COLO829 (cell line): ENCODE measurements around the gene SLC25A30.
"Not testable (repeated sequence)": the region's sequence is repeated elsewhere in the genome, so short reads cannot be mapped to it uniquely, and the experiment has no call there.

Experiments
- DNase-seq: peaks from one replicate; pipeline ENCODE4 v3.0.0; 2012; ENCODE audit warnings: low spot score

Gene SLC25A30

DNA sequence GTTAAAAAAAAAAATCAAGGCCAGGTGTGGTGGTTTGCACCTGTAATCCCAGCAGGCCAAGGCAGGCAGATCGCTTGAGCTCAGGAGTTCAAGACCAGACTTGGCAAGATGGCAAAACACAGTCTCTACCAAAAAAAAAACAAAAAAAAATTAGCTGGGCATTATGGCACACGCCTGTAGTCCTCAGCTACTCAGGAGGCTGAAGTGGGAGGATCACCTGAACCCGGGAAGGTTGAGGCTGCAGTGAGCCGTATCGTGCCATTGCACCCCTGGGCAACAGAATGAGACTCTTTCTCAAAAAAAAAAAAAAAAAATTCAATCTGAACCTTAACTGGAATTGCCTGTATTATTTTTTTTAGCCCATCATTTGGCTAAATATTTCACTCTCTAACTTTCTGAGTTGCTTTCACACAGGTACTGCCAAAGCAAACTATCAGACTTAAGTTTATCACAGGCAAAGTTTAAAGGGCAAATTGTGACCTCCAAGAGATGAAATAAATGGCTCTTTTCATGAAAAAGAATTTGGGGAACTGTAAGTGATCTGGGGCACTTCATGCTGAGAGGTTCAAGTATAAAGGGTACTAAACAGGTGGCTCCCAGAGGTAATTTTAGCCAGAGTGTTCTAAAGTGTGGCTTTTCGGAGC is 14.7 kb upstream of the SLC25A30 start:
- no peak for DNase-seq

DNA sequence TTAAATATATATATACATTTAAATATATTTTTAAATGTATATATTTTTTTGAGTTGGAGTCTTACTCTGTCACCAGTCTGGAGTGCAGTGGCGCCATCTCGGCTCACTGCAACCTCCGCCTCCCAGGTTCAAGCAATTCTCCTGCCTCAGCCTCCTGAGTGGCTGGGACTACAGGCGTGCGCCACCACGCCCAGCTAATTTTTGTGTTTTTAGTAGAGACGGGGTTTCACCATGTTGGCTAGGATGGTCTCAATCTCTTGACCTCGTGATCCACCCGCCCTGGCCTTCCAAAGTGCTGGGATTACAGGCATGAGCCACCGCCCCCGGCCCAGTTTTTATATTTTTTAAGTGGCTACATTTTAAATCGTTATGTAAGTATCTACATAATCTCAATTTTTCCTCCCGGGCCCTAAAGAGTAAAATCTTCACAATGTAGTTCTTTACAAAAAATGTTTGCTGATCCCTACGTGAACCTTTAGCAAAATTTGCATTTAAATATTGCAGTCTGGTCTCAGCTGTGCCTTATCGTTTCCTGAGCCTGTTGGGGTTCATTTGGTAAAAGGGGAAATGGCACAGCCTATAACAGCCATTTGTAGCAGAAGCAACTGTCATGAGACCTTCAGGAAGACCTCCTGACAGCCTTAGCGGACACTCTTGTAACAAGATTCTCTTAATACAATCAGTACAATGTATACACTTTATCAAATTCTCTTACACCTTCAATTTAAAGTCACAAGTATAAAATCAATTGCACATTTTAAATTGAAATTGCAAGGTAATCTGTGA is 8.1 kb upstream of the SLC25A30 start:
- DNase-seq, result not testable (repeated sequence)

DNA sequence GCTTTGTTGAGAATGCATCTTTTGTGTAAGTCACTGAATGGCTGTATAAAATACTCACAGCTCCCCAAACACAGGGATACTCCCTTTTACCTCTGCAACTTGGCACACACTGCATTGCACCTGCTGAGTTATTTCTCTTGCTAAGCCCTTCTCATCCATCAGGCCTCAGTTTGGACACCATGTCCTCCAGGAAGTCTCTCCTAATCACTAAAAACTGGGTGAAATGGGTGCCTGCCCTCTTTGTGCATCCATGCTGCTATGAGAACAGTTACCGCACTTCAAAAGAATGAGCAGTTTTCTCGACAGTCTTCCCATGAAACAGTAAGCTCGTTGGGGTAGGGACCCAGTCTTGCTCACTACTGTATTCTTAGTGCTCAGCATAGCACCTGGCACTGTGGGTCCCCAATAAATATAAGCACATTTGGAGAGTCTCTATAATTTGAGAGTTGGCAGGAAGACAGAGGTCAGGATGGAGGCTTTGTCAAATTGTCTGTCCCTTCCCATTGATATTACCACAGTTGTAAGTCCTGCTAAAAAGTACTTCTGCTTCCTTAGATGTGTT is 4.6 kb upstream of the SLC25A30 start:
- no peak for DNase-seq

DNA sequence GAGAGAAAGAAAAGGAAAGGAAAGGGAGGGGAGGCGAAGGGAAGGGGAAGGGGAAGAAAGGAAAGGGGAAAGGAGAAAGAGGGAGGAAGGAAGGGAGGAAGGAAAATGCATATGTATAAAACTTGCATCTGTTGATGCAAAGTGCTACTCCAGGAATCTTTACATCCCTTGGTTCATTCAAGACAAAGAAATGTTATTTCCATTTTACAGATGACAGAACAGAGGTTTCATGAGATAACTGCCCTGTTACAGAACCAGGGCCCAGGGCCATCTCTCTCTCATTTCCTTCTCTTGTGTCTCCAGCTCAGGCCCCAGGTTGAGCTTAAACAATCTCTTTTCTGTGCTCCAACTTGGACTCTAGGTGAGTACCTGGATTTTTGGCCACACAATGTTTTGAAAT is 1.8 kb upstream of the SLC25A30 start:
- DNase-seq, result no peak

DNA sequence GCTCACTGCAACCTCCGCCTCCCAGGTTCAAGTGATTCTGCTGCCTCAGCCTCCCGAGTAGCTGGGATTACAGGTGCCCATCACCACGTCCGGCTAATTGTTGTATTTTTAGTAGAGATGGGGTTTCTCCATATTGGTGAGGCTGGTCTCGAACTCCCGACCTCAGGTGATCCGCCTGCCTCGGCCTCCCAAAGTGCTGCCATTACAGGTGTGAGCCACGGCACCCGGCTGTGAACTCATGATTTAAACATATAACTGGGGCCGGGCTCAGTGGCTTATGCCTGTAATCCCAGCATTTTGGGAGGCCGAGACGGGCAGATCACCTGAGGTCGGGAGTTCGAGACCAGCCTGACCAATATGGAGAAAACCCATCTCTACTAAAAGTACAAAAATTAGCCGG is 1.2 kb upstream of the SLC25A30 start:
- not testable (repeated sequence) for DNase-seq

DNA sequence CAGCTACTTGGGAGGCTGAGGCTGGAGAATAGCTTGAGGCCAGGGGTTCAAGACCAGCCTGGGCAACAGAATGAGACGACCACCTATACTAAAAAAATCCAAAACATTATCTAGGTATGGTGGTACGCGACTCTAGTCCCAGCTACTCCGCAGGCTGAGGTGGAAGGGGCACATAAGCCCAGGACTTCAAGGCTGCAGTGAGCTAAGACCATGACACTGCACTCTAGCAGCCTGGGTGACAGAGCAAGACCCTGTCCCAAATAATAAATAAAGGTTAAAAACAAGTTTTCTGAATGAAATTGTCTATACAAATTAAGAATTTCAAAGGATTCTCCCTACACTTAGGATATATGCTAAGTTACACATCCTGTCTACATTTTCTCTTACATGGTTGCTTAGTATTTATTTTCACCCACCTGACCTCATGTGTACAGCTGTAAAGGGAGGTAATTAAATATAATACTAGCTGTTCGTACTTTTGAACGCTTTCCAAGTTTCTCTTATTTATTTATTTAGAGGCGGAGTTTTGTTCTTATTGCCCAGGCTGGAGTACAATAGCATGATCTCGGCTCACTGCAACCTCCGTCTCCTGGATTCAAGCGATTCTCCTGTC is 1.6 kb downstream of the SLC25A30 start:
- no peak for DNase-seq

DNA sequence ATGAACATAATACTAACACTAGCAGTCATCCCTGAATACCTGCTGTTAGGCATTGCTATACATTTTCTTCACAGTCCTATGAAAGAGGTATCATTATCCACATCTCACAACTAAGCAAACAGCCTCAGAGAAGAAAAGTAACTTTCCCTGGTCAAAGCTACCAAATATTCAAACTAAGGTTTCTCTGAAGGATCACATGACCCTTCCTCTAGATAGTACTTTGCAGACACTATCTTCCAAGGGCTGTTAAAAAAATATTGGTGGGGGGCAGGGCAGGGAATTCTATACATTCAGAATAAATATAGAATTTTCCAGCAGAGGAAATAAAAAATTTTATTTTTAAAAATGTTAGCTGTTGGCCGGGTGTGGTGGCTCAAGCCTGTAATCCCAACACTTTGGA is 3.1 kb downstream of the SLC25A30 start:
- no peak for DNase-seq

DNA sequence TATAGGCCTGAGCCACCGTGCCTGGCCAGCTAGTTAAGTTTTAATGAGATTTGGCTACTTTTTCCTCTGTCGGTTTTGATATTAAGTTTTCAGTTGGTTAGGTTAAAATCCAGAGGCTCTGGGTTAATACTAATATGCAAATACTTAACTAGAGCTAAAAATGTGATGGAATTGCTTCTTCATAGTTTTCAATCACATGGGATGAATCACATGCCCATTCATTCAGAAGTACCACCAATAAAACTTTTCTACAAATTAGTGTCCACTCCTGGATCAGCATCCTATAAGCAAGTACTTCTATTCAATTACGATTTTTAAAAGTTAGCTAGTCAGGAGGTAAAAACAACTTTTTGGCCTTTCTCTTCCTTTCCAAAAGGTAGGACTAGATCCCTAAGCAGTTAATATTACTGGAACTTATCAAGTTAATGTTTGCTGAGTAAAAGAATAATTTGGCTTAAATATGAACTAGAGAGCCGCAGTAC is 4.3 kb downstream of the SLC25A30 start:
- no peak for DNase-seq

DNA sequence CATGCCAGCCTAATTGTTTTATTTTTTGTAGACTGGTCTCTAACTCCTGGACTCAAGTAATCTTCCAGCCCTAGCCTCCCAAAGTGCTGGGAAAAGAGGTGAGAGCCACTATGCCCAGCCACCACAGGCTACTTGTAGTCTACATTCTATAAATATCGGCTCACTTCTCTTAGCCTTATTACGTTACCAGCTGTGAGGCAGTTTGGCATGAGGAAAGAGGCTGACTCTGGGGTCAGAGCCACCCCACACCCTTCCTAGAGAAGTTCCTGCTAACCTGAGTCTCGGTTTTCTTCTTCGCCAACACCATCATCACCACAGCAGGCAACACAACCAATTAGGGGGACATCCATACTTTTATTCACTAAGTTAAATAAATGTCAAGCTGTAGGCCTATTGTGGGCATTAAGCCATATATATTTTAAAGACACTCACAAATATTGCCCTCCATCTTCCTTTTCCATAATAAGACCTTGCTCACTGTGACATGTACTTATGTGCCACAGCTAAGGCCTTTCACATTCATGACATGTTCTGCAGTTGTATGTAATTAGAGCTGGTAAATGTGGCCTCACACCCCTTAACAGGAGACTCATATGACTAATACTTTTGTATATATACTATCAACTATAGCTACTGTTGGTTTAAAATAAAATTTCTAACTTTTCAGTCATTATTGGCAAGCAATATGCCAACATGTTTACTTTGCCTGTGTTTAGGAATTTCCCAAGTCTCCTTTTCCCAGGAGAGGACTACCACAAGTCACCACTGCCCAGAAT is 5.7 kb downstream of the SLC25A30 start:
- DNase-seq, result no peak

DNA sequence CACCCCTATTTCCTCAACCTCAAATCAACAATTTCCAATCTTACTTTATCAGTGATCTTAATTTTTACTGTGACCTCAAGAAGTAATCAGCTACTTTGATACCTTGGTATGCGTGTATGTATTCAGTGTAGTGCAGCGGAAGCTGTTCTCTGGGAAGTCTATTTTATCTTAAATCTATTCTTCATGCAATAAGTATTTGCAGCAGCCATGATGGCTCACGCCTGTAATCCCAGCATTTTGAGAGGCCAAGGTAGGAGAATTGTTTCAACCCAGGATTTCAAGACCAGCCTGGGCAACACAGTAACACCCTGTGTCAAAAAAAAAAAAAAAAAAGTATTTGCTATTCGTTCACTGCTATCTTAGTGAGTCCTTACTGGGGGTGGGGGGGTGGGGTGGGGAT is 6.5 kb downstream of the SLC25A30 start:
- no peak for DNase-seq

DNA sequence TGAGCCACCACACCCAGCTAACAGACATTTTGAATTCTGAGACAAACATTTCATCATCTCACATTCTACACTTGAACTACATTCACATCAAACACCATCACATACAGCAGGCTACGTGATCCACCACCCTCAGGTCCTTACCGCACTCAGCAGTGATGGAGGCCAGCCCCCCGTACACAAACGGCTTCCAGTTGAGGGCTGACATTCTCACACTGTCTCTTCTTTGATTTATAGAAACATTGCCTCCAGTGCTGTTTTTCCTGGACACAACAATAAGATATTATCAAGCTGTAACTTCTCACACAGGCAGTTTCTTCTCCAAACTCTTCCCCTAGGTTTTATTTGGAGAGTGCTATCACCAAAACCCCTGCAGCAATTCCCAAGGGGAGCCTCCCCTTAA is 7.0 kb downstream of the SLC25A30 start:
- DNase-seq, result no peak

DNA sequence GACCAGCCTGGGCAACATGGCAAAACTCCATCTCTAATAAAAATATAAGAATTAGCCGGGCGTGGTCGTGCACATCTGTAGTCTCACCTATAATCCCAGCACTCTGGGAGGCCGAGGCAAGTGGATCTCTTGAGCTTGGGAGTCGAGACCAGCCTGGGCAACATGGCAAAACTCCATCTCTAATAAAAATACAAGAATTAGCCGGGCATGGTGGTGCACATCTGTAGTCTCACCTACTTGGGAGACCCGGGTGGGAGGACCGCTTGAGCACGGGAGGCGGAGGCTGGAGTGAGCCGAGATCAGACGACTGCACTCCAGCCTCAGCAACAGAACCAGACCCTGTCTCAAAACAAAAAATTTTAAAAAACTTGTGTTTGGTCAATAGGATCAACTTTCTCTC is 7.7 kb downstream of the SLC25A30 start:
- no peak for DNase-seq

DNA sequence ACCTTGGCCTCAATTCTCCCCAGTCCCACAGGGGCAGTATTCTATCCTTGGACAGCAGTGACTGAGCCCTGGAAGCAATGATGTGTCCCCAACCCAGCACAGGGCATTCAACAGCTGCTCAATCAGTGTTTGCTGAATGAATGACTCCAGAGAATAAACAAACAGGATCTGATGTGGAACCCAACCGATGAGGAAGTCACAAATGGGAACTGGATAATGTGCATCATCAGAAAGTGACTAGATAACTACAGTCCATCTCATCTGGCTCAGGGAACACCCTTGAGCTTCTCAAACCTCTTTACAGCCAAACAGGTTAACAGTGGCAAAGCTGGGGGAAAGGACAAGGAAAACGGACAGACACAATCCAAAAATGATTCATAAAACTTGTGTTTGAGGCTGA is 8.2 kb downstream of the SLC25A30 start:
- no peak for DNase-seq

DNA sequence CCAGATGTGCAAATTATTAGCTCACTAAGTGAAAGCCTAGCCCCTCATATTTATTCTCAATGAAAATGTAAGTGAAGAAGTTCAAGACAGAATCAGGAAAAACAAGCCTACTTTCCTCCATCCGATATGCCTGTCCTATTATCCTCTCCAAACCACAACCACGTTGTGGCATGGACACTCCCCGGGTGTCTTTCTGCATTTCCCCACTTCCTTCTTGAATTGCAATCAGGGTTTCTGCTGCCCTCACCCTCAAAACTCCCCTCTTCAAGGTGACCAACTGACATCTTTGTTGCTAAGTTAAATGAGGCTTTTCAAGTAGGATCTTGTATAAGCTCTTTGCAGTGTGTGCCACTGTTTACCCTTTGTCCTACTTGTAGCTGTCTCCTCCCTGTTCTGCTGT is 11.8 kb downstream of the SLC25A30 start:
- DNase-seq, result no peak

DNA sequence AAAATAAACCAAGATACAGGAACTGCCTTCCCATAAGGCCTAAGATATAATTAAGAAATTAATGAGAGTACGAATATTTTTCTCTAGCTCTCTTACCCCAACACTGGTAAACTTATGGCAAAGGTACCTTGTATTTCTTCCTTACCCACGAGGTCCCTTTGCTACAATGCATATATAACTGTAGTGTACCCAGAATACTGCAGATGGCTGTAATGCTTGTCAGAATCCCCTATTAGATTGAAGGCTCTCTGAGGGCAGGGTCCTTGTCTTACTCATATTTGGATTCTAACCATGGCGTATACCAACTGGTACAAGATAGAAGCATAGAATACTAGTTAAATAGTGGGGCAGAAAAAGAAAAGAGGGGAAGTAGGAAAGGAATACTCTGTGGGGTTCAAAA is 15.1 kb downstream of the SLC25A30 start:
- DNase-seq, result no peak

DNA sequence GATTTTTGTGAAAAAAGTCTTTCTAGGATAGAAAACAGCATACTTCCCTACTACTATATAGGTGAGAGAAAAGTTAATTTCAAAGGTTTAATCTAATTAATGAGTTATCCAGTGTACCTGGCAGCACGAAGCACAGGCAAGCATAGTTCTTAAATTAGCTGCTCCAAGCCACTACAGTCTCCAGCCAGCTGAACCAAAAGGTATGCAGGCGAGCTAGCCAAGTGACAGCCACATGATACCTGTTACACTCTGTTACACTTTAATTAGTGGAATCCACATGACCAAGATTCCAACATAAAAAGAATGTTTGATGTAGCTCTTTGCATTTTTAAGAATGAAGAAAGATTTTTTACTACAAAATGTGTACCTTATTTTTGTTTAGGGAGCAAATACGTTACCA is 15.5 kb downstream of the SLC25A30 start:
- DNase-seq, result no peak

DNA sequence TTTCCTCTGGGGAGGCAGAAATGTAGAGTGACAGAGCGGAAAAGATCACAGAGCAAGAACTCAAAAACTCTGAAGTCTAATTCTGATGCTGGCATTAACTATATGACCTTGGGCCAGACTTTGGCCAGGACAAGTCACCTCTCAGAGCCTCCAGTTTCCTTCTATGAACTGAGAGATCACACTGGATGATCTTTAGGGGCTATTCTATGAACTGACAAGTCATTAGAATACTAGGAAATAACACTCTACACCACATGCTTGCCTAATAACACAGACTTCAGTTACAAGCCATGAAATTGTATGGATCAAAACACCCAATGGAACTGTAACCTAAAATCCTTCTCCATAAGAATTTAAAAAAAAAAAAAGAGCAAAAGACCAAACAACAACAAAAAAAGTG is 16.9 kb downstream of the SLC25A30 start:
- DNase-seq, result no peak

DNA sequence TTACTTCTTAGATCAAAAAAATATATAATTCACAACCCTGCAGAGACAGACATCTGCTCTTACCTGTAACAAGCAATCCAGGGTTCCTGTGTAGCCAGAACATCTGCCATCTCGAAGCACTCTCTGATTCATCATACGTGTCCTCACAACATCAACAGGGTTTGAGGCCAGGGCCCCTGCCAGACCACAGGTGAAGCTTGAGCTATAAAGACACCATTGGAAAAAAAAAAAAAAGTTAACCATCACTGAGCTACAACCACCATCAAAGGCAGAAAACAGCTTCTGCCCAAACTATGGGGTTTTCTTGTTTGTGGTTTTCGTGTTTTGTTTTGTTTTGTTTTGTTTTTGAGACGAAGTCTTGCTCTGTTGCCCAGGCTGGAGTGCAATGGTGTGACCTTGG is 19.3 kb downstream of the SLC25A30 start:
- DNase-seq, result no peak

DNA sequence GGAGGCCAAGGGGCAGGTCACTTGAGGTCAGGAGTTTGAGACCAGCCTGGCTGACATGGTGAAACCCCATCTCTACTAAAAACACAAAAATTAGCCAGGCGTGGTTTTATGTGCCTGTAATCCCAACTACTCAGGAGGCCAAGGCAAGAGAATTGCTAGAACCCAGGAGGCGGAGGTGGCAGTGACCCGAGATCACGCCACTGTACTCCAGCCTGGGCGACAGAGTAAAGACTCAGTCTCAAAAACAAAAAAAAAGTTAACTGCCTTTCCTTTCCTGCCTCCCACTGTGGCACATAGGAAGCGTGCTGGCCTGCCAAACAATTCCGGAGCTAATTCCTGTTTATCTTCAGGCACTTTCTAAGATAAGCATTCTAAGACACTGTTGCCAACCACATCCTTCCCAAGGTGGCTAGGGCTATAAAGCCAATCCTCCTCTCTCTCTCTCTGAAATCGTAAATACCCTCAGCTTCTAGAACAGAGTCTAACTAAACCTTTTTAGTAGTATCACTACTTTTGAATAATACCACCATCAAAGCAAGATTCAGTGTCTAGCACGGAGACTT is 21.6 kb downstream of the SLC25A30 start:
- no peak for DNase-seq

DNA sequence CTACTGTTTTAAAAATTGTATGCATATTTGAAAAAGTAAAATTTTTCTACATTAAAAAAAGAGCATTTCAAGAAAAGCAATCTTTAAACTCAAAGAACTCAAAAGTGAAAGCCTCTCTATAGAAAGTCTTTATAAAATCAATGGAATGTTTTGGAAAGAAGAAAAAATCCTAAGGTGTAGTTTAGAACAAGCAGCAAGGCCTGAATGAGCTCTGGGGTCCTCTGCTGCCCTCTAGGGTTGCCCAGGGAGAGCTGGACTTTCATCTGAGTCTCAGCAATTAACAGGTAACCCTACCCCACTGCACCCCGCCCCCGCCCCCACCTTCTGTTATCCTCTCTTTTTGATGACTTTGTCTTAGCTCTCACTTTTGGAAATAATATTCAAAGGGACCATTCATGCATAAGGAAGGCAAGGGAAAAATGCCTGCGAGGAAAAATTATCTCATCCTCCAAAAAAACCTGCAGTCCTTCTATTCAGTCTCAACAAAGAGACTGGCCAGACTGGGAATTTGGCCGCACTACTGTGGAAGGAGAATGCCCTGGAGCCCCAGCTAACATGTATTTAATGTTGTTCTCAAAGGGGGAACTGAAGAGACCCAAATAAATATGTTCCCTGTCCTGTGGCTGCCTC is 24.1 kb downstream of the SLC25A30 start:
- DNase-seq, result peak; percentile 64

DNA sequence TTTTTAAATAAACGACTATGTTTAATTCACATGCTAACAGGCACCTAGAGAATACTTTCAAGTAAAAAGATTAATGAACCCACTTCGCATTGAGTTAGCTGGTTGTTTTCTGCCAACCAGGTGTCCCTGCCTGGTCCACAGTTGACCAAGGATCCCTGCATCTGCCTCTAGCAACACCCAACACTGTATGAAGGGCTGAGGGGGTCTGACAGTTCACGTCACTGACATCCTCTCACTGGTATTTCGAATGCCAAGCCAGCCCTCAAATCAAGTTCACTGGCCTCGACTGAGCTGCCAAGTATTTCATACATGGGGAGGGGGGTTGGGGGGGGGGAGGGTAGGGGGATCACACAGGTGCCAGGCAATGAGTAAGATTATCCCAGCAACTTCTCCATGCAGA is 25.4 kb downstream of the SLC25A30 start:
- DNase-seq, result no peak
